Liver (tissue), 3 donors: ENCODE results near the gene MBD4.
A peak's percentile ranks its signal among the peaks of the same experiment; 100 is the strongest.

Source experiments
- FOXA1 ChIP-seq: IDR thresholded peaks from 2 replicates; pipeline ENCODE4 v1.6.1; 2016; ENCODE audit warnings: antibody characterized with exemption
- HNF4A ChIP-seq, 2 donors: conservative IDR thresholded peaks; 2 replicates each; pipeline ENCODE4 v1.6.1; 2016; ENCODE audit warnings: antibody characterized with exemption in 2 of 2, mild to moderate bottlenecking in 2 of 2
- RAD21 ChIP-seq, 2 donors: IDR thresholded peaks; 2 replicates each; pipeline ENCODE4 v1.6.1; 2016; ENCODE audit warnings: antibody characterized with exemption in 2 of 2, mild to moderate bottlenecking in 2 of 2
- RXRA ChIP-seq, 2 donors: IDR thresholded peaks; 2 replicates each; pipeline ENCODE4 v1.6.1; 2017 to 2018; ENCODE audit warnings: antibody characterized with exemption in 2 of 2, mild to moderate bottlenecking in 1 of 2
- SP1 ChIP-seq: IDR thresholded peaks from 2 replicates; pipeline ENCODE4 v1.6.1; 2018; ENCODE audit warnings: antibody characterized with exemption, mild to moderate bottlenecking
- TAF1 ChIP-seq: conservative IDR thresholded peaks from 2 replicates; pipeline ENCODE4 v1.6.1; 2016; ENCODE audit warnings: antibody characterized with exemption, mild to moderate bottlenecking
- YY1 ChIP-seq: IDR thresholded peaks from 2 replicates; pipeline ENCODE4 v1.6.1; 2016; ENCODE audit warnings: antibody characterized with exemption, mild to moderate bottlenecking
- TF ChIP-seq, protein P1 (sequence below): fragments of 150-350 bp; IDR thresholded peaks from 2 replicates; pipeline ENCODE4 v1.5.1; 2017; ENCODE audit warnings: improper control_type of control experiment, low read depth, low read length; ENCODE audit not compliant: missing input control
- TF ChIP-seq, protein P2 (sequence below): IDR thresholded peaks from 2 replicates; pipeline ENCODE4 v1.6.1; 2016; ENCODE audit warnings: antibody characterized with exemption
- TF ChIP-seq, protein P3 (sequence below): IDR thresholded peaks from 2 replicates; pipeline ENCODE4 v1.6.1; 2016; ENCODE audit warnings: antibody characterized with exemption
- donor health status: healthy.
- donor health status: healthy.

DNA sequence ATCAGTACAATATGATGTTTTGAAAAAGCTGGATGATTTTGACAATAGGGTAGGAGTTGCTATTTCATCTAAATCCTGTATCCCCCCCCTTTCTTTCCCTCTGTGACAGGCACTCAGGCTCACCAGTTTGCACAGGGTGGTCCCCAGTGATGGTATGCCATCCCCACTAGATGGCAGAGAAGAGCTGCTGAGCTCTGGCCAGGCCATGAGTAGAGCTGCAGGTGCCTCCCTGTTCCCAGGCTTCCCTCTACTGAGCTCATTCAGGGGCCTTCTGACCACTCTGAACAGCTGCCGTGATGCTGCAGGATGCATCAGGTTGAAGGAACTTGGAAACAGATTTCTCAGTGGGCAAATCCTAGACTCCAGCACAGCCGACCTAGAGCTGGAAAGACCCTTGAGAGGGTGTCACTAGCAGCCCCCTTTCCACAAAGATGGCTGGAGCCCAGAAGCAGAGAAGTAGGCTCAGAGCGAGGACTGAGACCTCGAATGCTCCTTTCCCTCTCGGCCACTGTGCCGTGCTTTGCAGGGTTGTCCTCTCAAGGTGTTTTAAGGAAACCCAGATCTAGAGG, 56.4 kb downstream of the MBD4 start:
- TF ChIP-seq, protein P1, sequence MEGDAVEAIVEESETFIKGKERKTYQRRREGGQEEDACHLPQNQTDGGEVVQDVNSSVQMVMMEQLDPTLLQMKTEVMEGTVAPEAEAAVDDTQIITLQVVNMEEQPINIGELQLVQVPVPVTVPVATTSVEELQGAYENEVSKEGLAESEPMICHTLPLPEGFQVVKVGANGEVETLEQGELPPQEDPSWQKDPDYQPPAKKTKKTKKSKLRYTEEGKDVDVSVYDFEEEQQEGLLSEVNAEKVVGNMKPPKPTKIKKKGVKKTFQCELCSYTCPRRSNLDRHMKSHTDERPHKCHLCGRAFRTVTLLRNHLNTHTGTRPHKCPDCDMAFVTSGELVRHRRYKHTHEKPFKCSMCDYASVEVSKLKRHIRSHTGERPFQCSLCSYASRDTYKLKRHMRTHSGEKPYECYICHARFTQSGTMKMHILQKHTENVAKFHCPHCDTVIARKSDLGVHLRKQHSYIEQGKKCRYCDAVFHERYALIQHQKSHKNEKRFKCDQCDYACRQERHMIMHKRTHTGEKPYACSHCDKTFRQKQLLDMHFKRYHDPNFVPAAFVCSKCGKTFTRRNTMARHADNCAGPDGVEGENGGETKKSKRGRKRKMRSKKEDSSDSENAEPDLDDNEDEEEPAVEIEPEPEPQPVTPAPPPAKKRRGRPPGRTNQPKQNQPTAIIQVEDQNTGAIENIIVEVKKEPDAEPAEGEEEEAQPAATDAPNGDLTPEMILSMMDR, result peak; percentile 63
- no peak for TF ChIP-seq TAF1
- TF ChIP-seq, protein P2, sequence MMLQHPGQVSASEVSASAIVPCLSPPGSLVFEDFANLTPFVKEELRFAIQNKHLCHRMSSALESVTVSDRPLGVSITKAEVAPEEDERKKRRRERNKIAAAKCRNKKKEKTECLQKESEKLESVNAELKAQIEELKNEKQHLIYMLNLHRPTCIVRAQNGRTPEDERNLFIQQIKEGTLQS, result no peak
- TF ChIP-seq, protein P3, sequence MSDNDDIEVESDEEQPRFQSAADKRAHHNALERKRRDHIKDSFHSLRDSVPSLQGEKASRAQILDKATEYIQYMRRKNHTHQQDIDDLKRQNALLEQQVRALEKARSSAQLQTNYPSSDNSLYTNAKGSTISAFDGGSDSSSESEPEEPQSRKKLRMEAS, result no peak
- no peak for TF ChIP-seq FOXA1
- TF ChIP-seq RAD21 (IDR thresholded peaks at IDR 0.05), result peak; percentile 82 to 95
- TF ChIP-seq YY1, result no peak
- TF ChIP-seq HNF4A (conservative IDR thresholded peaks at IDR 0.05), result no peak
- no peak for TF ChIP-seq SP1
- TF ChIP-seq RXRA (IDR thresholded peaks at IDR 0.05), result no peak
